PC-3 (cell line): ENCODE results near the gene DNAJC25. TPM values are rescaled to one million over a fixed set of nuclear protein-coding genes. Genes with fewer than 3 reads are reported as not detected.

ENCODE experiments used
- ATAC-seq: fragments of 200-7000 bp; cut with Tn5 transposase; 2 replicates; pipeline ENCODE4 v1.9.1; 2020; ENCODE audit warnings: mild to moderate bottlenecking, moderate library complexity
- BruUV-seq: library from RNA; stranded (reverse); fragments of 400-500 nt; replicated peaks from 2 replicates; lab custom pipeline; 2021; lab: Mats Ljungman, UMichigan
- CTCF ChIA-PET: fragments of 300-600 bp; sonication (Branson Sonifier 250); formaldehyde crosslinking; loops from one replicate; lab custom pipeline; 2022; ENCODE audit warnings: antibody characterized with exemption; lab: Charles Lee
- POLR2A ChIA-PET: fragments of 300-600 bp; sonication (Branson Sonifier 250); formaldehyde crosslinking; loops from one replicate; lab custom pipeline; 2022; ENCODE audit warnings: antibody characterized with exemption; ENCODE audit not compliant: unreplicated experiment; lab: Charles Lee
- DNase-seq: peaks from one replicate; pipeline ENCODE4 v3.0.0-alpha.2; 2015
- H2AFZ ChIP-seq: fragments of 300-600 bp; sonication (generic); 2 replicates; pipeline ENCODE4 v1.6.0; 2016; ENCODE audit warnings: antibody characterized with exemption, low read length
- H3F3A ChIP-seq: fragments of 300-600 bp; sonication (generic); one replicate; pipeline ENCODE4 v1.6.0; 2017; ENCODE audit warnings: antibody characterized with exemption, low read length, control low read depth, mild to moderate bottlenecking; ENCODE audit not compliant: unreplicated experiment
- H3K27ac ChIP-seq: fragments of 300-600 bp; sonication (generic); 2 replicates; pipeline ENCODE4 v1.5.1; 2016; ENCODE audit warnings: mild to moderate bottlenecking, low read length
- H3K27me3 ChIP-seq: fragments of 300-600 bp; sonication (generic); 2 replicates; pipeline ENCODE4 v1.6.1; 2016; ENCODE audit warnings: low read length, mixed read lengths
- H3K36me3 ChIP-seq: fragments of 300-600 bp; sonication (generic); 2 replicates; pipeline ENCODE4 v1.6.1; 2016; ENCODE audit warnings: low read depth, mixed run types, low read length, mixed read lengths
- H3K4me1 ChIP-seq: fragments of 300-600 bp; sonication (generic); 2 replicates; pipeline ENCODE4 v1.5.1; 2016; ENCODE audit warnings: low read length; ENCODE audit not compliant: insufficient read depth
- H3K4me2 ChIP-seq: fragments of 300-600 bp; sonication (generic); 2 replicates; pipeline ENCODE4 v1.6.0; 2016; ENCODE audit warnings: low read length
- H3K4me3 ChIP-seq: fragments of 300-600 bp; sonication (generic); 2 replicates; pipeline ENCODE4 v1.5.1; 2016; ENCODE audit warnings: mild to moderate bottlenecking, low read length, mixed read lengths
- H3K79me2 ChIP-seq: fragments of 300-600 bp; sonication (generic); 2 replicates; pipeline ENCODE4 v1.6.1; 2017; ENCODE audit warnings: low read length, mixed read lengths
- H3K9ac ChIP-seq: fragments of 300-600 bp; sonication (generic); 2 replicates; pipeline ENCODE4 v1.6.0; 2016; ENCODE audit warnings: mild to moderate bottlenecking, low read length
- H3K9me2 ChIP-seq: fragments of 300-600 bp; sonication (generic); replicated peaks from 2 replicates; pipeline ENCODE4 v1.6.1; 2016; ENCODE audit warnings: mixed run types, low read length, mixed read lengths
- H3K9me3 ChIP-seq: fragments of 300-600 bp; sonication (generic); 2 replicates; pipeline ENCODE4 v1.6.1; 2016; ENCODE audit warnings: low read length, mixed read lengths
- H4K20me1 ChIP-seq: fragments of 300-600 bp; sonication (generic); 2 replicates; pipeline ENCODE4 v1.6.1; 2016; ENCODE audit warnings: low read length, mixed read lengths
- CTCF ChIP-seq: fragments of 300-600 bp; sonication (generic); conservative IDR thresholded peaks from 2 replicates; pipeline ENCODE4 v1.5.1; 2017; ENCODE audit warnings: antibody characterized with exemption, low read depth, mild to moderate bottlenecking, low read length
- EZH2 ChIP-seq: fragments of 300-600 bp; sonication (generic); IDR thresholded peaks from one replicate; pipeline ENCODE4 v1.6.1; 2017; ENCODE audit warnings: antibody characterized with exemption, mild to moderate bottlenecking, low read length; ENCODE audit not compliant: unreplicated experiment
- EZH2phosphoT487 ChIP-seq: fragments of 300-600 bp; sonication (generic); IDR thresholded peaks from 2 replicates; pipeline ENCODE4 v1.6.1; 2018; ENCODE audit warnings: mild to moderate bottlenecking, antibody characterized with exemption, low read length, borderline replicate concordance
- intact Hi-C: fragments of 100-400 bp; cut with micrococcal nuclease; formaldehyde crosslinking; loops from 2 replicates; pipeline ENCODE4 v1.9.0; 2023
- total RNA-seq: library from RNA; depleted of rRNA; stranded (reverse); fragments of >200 nt; gene quantifications from 2 replicates; pipeline ENCODE4 v1.2.3, GENCODE V29; 2014

The DNAJC25 gene
- total RNA-seq, 1 experiment from 2014 or later, result 5.9 TPM

DNA sequence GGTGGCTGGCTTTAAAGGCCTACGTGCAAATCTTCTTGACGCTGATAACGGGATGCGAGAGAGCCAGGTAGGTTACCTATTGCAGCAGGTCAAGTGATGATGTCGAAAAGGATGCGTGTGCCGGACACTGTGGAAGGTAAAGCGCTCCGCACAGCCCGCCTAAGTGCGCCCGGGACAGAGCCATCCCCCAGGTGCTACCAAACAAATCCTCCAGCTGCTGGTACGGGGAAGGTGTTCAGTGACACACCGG lies 245 bp upstream of the DNAJC25 start:
- intact Hi-C loops, result no loop called here
- peak overlapping the region; percentile 93 for H2AFZ ChIP-seq
- no peaks in the 10 kb centered on the region for H3K27me3 ChIP-seq
- peak overlapping the region; percentile 93 for H3K4me3 ChIP-seq
- H3F3A ChIP-seq, result no peaks in the 10 kb centered on the region
- H3K9me3 ChIP-seq, result no peaks in the 10 kb centered on the region
- ChIA-PET POLR2A (no interaction called here), CTCF (no interaction called here)
- H3K4me1 ChIP-seq, result peaks cover 17% of the 10 kb centered on the region; the same call in 1 of the 2 replicates
- no peak overlapping the region for H3K27ac ChIP-seq
- H3K36me3 ChIP-seq, result no peaks in the 10 kb centered on the region
- H3K9ac ChIP-seq, result peak overlapping the region; percentile 91
- H4K20me1 ChIP-seq, result peaks cover 40% of the 10 kb centered on the region
- ATAC-seq (no peak; the same call in 1 of the 2 replicates), DNase-seq (no peak)
- H3K4me2 ChIP-seq, result peak overlapping the region; percentile 94
- H3K79me2 ChIP-seq, result peaks cover 48% of the 10 kb centered on the region
- no TSS peak for BruUV-seq
- TF ChIP-seq CTCF (no peak), EZH2 (no peak), EZH2phosphoT487 (no peak)
- no peaks in the 10 kb centered on the region for H3K9me2 ChIP-seq

DNA sequence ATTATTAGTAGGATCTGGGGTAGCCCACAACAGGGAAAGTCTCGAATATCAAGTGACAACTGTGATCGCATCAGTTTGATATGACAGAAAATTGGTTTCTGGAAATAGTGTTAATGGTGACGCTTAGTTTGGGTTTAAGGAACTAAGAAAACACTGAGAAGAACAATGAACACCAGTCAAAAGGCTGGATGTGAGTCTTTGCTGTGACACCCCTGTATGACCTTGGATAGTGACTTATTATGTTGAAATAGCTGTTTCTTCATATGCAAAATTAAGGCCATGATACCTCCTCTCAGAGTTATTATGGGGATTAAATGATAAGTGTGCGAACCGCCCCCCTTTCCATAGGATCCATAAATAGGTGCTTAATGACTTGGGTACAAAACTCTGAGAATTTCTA lies 926 bp downstream of the DNAJC25 start:
- peaks cover 17% of the 10 kb centered on the region; the same call in 1 of the 2 replicates for H3K4me1 ChIP-seq
- peak overlapping the region; percentile 82 for H3K4me2 ChIP-seq
- no peaks in the 10 kb centered on the region for H3K27me3 ChIP-seq
- DNase-seq (no peak), ATAC-seq (no peak)
- H3K79me2 ChIP-seq, result peaks cover 60% of the 10 kb centered on the region
- H3F3A ChIP-seq, result no peaks in the 10 kb centered on the region
- 0 out of 2 replicates have a peak overlapping the region, but pooled peaks have one; percentile 30 for H2AFZ ChIP-seq
- TF ChIP-seq EZH2phosphoT487 (no peak), CTCF (no peak), EZH2 (no peak)
- ChIA-PET CTCF (no interaction called here), POLR2A (no interaction called here)
- H3K9ac ChIP-seq, result peak overlapping the region; percentile 91
- no TSS peak for BruUV-seq
- H3K36me3 ChIP-seq, result no peaks in the 10 kb centered on the region
- H3K27ac ChIP-seq, result no peak overlapping the region
- intact Hi-C loops, result no loop called here
- no peaks in the 10 kb centered on the region for H3K9me3 ChIP-seq
- no peaks in the 10 kb centered on the region for H3K9me2 ChIP-seq
- peaks cover 42% of the 10 kb centered on the region for H4K20me1 ChIP-seq
- peak overlapping the region; percentile 93 for H3K4me3 ChIP-seq

DNA sequence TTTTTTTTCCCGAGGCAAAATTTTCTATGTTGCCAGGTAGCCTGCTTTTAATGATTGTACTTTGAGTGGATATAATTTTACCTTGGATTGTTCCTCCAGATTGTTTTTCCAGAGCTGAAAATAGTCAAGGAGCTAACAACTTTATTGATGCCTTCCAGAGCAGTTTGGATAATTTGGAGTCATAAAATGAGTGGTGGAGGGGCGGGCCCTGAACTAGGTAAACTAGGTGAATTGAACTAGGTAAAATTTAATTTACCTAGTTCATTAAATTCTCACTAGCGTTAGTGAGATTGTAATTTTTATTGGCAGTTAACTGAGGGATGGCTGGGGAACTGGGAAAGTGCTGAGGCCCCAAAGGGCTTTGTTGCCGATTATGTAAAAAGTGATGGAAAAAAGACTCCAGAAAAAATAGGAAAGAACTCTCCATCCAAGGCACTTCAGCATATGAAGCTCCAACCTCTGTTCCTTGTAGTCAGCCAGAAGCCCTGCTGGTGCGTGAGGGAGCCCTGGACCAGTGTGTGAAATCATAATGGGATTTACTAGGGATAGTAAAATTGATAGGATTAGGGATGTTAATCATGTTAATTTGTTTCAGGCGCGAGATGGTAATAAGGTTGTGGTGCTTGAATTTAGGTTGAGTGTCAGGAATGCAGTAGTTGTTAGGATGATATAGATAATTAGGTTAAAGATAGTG lies 1.7 kb downstream of the DNAJC25 start:
- BruUV-seq, result no TSS peak
- H4K20me1 ChIP-seq, result peaks cover 48% of the 10 kb centered on the region
- CTCF ChIA-PET, result no interaction called here
- no peaks in the 10 kb centered on the region for H3K9me2 ChIP-seq
- POLR2A ChIA-PET, result no interaction called here
- peak overlapping the region; percentile 91 for H3K9ac ChIP-seq
- H3K36me3 ChIP-seq, result no peaks in the 10 kb centered on the region
- H3K27me3 ChIP-seq, result no peaks in the 10 kb centered on the region
- intact Hi-C loops, result no loop called here
- TF ChIP-seq EZH2phosphoT487 (no peak), EZH2 (no peak), CTCF (no peak)
- no peak overlapping the region for H3K27ac ChIP-seq
- H3K4me2 ChIP-seq, result peak overlapping the region; percentile 82
- H3K9me3 ChIP-seq, result no peaks in the 10 kb centered on the region
- H3F3A ChIP-seq, result no peaks in the 10 kb centered on the region
- H2AFZ ChIP-seq, result no peak overlapping the region
- peaks cover 68% of the 10 kb centered on the region for H3K79me2 ChIP-seq
- H3K4me3 ChIP-seq, result peak overlapping the region; percentile 93
- no peak for DNase-seq
- ATAC-seq, result no peak
- H3K4me1 ChIP-seq, result peaks cover 17% of the 10 kb centered on the region; the same call in 1 of the 2 replicates
